Stimulated activated naive B cell treated with anti-CD40 and anti-IgM and Interleukin-4, amounts not matched to agents 10 μg/mL and 1 μg/mL and 100 μg/mL, for 72 hours (primary cell): ENCODE measurements around the gene SF3A2.
A peak's percentile ranks its signal among the peaks of the same experiment; 100 is the strongest.

Source experiments
- ATAC-seq, 2 donors: fragments of 150-1000 bp; cut with Tn5 transposase; replicated peaks; 2 replicates each; pipeline ENCODE4 v1.10.0; 2021; ENCODE audit warnings: moderate library complexity in 1 of 2
- DNase-seq: peaks from one replicate; pipeline ENCODE4 v3.0.0; 2021
- H3K27ac Mint-ChIP-seq: one replicate; pipeline ENCODE4 v1.8.0; 2022; ENCODE audit warnings: mild to moderate bottlenecking, mixed read lengths
- H3K27me3 Mint-ChIP-seq, 2 donors: one replicate each; pipeline ENCODE4 v1.8.0; 2022; ENCODE audit warnings: mixed read lengths in 2 of 2
- H3K36me3 Mint-ChIP-seq, 2 donors: one replicate each; pipeline ENCODE4 v1.8.0; 2022; ENCODE audit warnings: mixed read lengths in 2 of 2, mild to moderate bottlenecking in 1 of 2
- H3K4me1 Mint-ChIP-seq, 2 donors: one replicate each; pipeline ENCODE4 v1.8.0; 2022; ENCODE audit warnings: mixed read lengths in 2 of 2, mild to moderate bottlenecking in 1 of 2
- H3K4me3 Mint-ChIP-seq, 2 donors: one replicate each; pipeline ENCODE4 v1.8.0; 2022; ENCODE audit warnings: mild to moderate bottlenecking in 2 of 2, mixed read lengths in 2 of 2, moderate library complexity in 1 of 2
- H3K9me3 Mint-ChIP-seq, 2 donors: one replicate each; pipeline ENCODE4 v1.8.0; 2022; ENCODE audit warnings: mixed read lengths in 2 of 2, mild to moderate bottlenecking in 1 of 2

The SF3A2 gene

GRCh38 chr19:2282062-2282861, 45.6 kb downstream of the SF3A2 start, which contains the start of gene PEAK3:
PEAK3 (minus strand) TSS chr19:2282175; CDS start chr19:2280931, 1,244 bp downstream.
- ATAC-seq: peak; percentile 71
- Mint-ChIP-seq H3K27me3 (no peaks in the 10 kb centered on the region), H3K27ac (peak within 1 kb of the TSS; percentile 76), H3K36me3 (peaks cover 0 to 3% of the 10 kb centered on the region in 2 donors), H3K4me1 (peaks cover 19 to 36% of the 10 kb centered on the region in 2 donors), H3K9me3 (no peaks in the 10 kb centered on the region), H3K4me3 (peak within 1 kb of the TSS; percentile 80 to 82)
- no peak for DNase-seq

GRCh38 chr19:2282862-2283237, 46.2 kb downstream of the SF3A2 start:
- Mint-ChIP-seq H3K36me3 (no peaks in the 10 kb centered on the region), H3K27ac (peak overlapping the region; percentile 47), H3K4me1 (peaks cover 22 to 38% of the 10 kb centered on the region in 2 donors), H3K4me3 (peak overlapping the region; percentile 80 to 82), H3K9me3 (no peaks in the 10 kb centered on the region), H3K27me3 (no peaks in the 10 kb centered on the region)
- ATAC-seq (no peak), DNase-seq (no peak)

- Mint-ChIP-seq H3K36me3 (peaks cover 0 to 4% of the 10 kb centered on the region in 2 donors), H3K4me1 (peaks cover 32 to 49% of the 10 kb centered on the region in 2 donors), H3K27me3 (no peaks in the 10 kb centered on the region), H3K27ac (no peak overlapping the region), H3K4me3 (no peak overlapping the region), H3K9me3 (no peaks in the 10 kb centered on the region)
- no peak for DNase-seq
- ATAC-seq: no peak
Measured at GRCh38 chr19:2283835-2284507, 47.3 kb downstream of the SF3A2 start.

GRCh38 chr19:2286402-2287140, 49.9 kb downstream of the SF3A2 start:
- no peak overlapping the region for H3K27ac Mint-ChIP-seq
- H3K27me3 Mint-ChIP-seq: no peaks in the 10 kb centered on the region
- H3K4me3 Mint-ChIP-seq: peak overlapping the region in 1 of 2 donors; percentile 29
- H3K9me3 Mint-ChIP-seq: no peaks in the 10 kb centered on the region
- ATAC-seq (no peak), DNase-seq (no peak)
- peaks cover 0 to 6% of the 10 kb centered on the region in 2 donors for H3K36me3 Mint-ChIP-seq
- peaks cover 42 to 64% of the 10 kb centered on the region in 2 donors for H3K4me1 Mint-ChIP-seq

GRCh38 chr19:2287585-2288337, 51.1 kb downstream of the SF3A2 start:
- Mint-ChIP-seq H3K4me3 (peak overlapping the region; percentile 34 to 84), H3K27me3 (no peaks in the 10 kb centered on the region), H3K4me1 (peaks cover 37 to 61% of the 10 kb centered on the region in 2 donors), H3K36me3 (peaks cover 7 to 11% of the 10 kb centered on the region in 2 donors), H3K27ac (peak overlapping the region; percentile 97), H3K9me3 (no peaks in the 10 kb centered on the region)
- no peak for ATAC-seq
- no peak for DNase-seq

GRCh38 chr19:2288338-2288817, 51.8 kb downstream of the SF3A2 start:
- H3K27ac Mint-ChIP-seq: peak overlapping the region; percentile 97
- H3K27me3 Mint-ChIP-seq: no peaks in the 10 kb centered on the region
- H3K36me3 Mint-ChIP-seq: peaks cover 10 to 15% of the 10 kb centered on the region in 2 donors
- DNase-seq: no peak
- peaks cover 40 to 63% of the 10 kb centered on the region in 2 donors for H3K4me1 Mint-ChIP-seq
- H3K9me3 Mint-ChIP-seq: no peaks in the 10 kb centered on the region
- H3K4me3 Mint-ChIP-seq: peak overlapping the region; percentile 84 to 87
- no peak for ATAC-seq

- ATAC-seq (peak; percentile 41 to 42), DNase-seq (no peak)
- peaks cover 44 to 70% of the 10 kb centered on the region in 2 donors for H3K4me1 Mint-ChIP-seq
- peak overlapping the region; percentile 84 to 87 for H3K4me3 Mint-ChIP-seq
- peaks cover 14 to 18% of the 10 kb centered on the region in 2 donors for H3K36me3 Mint-ChIP-seq
- H3K27ac Mint-ChIP-seq: peak overlapping the region; percentile 97
- H3K9me3 Mint-ChIP-seq: no peaks in the 10 kb centered on the region
- no peaks in the 10 kb centered on the region for H3K27me3 Mint-ChIP-seq
Measured at GRCh38 chr19:2288818-2289713, 52.4 kb downstream of the SF3A2 start.

GRCh38 chr19:2289714-2290435, 53.3 kb downstream of the SF3A2 start:
- peaks cover 18 to 21% of the 10 kb centered on the region in 2 donors for H3K36me3 Mint-ChIP-seq
- H3K4me1 Mint-ChIP-seq: peaks cover 48 to 78% of the 10 kb centered on the region in 2 donors
- peak overlapping the region; percentile 97 for H3K27ac Mint-ChIP-seq
- no peaks in the 10 kb centered on the region for H3K9me3 Mint-ChIP-seq
- peak; percentile 79 for DNase-seq
- peak; percentile 70 to 76 for ATAC-seq
- peak overlapping the region; percentile 84 to 87 for H3K4me3 Mint-ChIP-seq
- H3K27me3 Mint-ChIP-seq: no peaks in the 10 kb centered on the region

- ATAC-seq: peak; percentile 23 to 30
- Mint-ChIP-seq H3K9me3 (no peaks in the 10 kb centered on the region), H3K27ac (peak overlapping the region; percentile 75), H3K4me1 (peaks cover 48 to 81% of the 10 kb centered on the region in 2 donors), H3K27me3 (no peaks in the 10 kb centered on the region), H3K4me3 (peak overlapping the region; percentile 82 to 87), H3K36me3 (peaks cover 21 to 22% of the 10 kb centered on the region in 2 donors)
- no peak for DNase-seq
Measured at GRCh38 chr19:2290441-2291184, 54.0 kb downstream of the SF3A2 start.

- no peak overlapping the region for H3K27ac Mint-ChIP-seq
- DNase-seq: no peak
- H3K4me1 Mint-ChIP-seq: peaks cover 50 to 81% of the 10 kb centered on the region in 2 donors
- H3K27me3 Mint-ChIP-seq: no peaks in the 10 kb centered on the region
- H3K4me3 Mint-ChIP-seq: peak overlapping the region; percentile 82 to 87
- H3K9me3 Mint-ChIP-seq: no peaks in the 10 kb centered on the region
- H3K36me3 Mint-ChIP-seq: peaks cover 21 to 22% of the 10 kb centered on the region in 2 donors
- no peak for ATAC-seq
Measured at GRCh38 chr19:2291185-2291751, 54.6 kb downstream of the SF3A2 start.

- peak overlapping the region in 1 of 2 donors; percentile 74 for H3K4me3 Mint-ChIP-seq
- ATAC-seq: no peak
- peaks cover 23 to 49% of the 10 kb centered on the region in 2 donors for H3K4me1 Mint-ChIP-seq
Measured at GRCh38 chr19:2294687-2295335, 58.2 kb downstream of the SF3A2 start.

More at GRCh38 chr19:2294687-2295335, 58.2 kb downstream of the SF3A2 start:
- Mint-ChIP-seq H3K9me3 (no peaks in the 10 kb centered on the region), H3K27ac (peak overlapping the region; percentile 54), H3K27me3 (no peaks in the 10 kb centered on the region), H3K36me3 (peaks cover 17 to 22% of the 10 kb centered on the region in 2 donors)
- no peak for DNase-seq
